Measurements from ENCODE around the gene DCTN1.

Gene DCTN1

GRCh38 chr2:74316627-74317295 lies 63.4 kb downstream of the DCTN1 start:
- no peak for FAIRE-seq

DNA sequence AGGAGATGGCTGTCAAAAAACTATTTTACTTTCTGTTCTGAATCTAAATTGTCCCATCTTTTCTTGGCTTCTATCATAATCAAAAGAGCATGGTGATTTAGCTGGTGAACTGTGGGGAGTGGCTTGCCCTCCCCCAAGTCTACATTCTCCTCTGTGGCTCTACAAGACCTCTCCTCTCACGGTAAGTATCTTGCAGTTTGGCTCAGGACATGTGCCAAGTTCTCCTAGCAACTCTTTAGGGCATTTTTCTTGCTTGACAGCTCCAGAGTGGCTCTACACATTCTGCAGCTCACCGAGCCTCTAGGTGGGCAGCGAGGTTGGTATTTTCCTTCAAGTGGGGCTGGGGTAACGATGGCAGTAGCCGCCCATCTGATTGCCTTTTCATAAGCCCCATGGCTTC lies 66.0 kb downstream of the DCTN1 start:
- no peak for FAIRE-seq

DNA sequence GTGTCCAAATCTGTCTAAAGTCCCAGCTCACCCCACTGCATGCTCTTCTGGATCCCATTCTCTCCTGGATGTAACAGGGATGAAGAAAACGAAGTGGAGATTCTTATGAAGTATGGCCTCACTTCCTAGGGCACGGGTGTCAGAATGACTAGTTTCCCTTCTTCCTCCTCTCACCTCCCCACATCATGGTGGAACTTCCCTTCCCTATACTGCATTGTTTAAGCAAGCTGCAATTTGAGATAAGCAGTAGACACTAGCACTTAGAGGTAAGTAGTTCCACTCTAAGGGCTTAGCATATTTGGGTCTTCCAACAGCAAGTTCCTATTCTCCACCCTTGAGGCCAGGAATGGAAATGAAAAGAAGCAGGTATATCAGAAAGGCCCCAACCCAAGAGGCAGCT lies 66.6 kb downstream of the DCTN1 start:
- no peak for FAIRE-seq

- no peak for FAIRE-seq
These were observed 67.2 kb downstream of the DCTN1 start for GRCh38 chr2:74312913-74313312.

All from G401.6 (cell line).